GM19099 (cell line): Measurements from ENCODE around the gene PDGFC.

Experiments used
- POLR2A ChIP-seq: IDR thresholded peaks from 3 replicates; pipeline ENCODE4 v1.6.1; 2011; ENCODE audit warnings: low read depth; ENCODE audit not compliant: insufficient read length; ENCODE audit errors: extremely low read depth

Gene PDGFC, protein sequence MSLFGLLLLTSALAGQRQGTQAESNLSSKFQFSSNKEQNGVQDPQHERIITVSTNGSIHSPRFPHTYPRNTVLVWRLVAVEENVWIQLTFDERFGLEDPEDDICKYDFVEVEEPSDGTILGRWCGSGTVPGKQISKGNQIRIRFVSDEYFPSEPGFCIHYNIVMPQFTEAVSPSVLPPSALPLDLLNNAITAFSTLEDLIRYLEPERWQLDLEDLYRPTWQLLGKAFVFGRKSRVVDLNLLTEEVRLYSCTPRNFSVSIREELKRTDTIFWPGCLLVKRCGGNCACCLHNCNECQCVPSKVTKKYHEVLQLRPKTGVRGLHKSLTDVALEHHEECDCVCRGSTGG

DNA sequence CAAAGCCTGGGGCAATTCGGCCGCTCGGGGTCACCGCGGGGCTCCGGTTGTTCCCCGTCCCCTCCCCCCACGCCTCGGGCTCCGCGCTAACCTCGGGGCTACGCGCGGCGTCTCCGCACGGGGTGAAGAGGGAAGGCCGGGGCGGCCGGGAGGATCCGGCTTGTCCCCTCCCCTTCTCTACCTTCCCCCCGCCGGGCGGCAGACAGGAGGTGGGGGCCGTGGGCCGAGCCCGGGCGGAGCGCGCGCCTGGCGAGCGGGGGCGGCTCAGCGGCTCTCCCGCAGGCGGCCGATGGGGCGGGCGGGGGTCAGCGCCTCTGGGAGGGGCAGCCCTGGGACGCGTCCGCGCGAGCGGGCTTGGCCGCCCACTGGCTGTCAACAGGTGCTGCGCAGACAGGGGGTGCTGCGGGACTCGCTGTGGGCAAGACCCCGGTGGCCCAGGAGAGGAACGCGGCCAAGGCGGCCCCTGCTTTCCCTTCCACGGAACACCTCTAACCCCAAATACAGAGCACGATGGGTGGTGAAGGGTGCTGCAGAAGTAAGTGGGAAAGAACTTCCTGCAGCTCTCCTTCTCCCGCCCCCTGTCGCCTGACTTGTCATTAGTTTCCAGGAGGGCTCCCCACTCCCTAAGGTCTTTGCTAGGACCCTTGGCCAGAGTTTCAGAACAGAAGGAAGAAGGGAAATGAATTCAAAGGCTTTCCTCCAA, at the start of gene PDGFC:
TSS of gene PDGFC (minus strand) at position 124 of the 703 bp plus-strand sequence. CDS start 896 bp downstream, outside the sequence.
- TF ChIP-seq POLR2A: no peak

DNA sequence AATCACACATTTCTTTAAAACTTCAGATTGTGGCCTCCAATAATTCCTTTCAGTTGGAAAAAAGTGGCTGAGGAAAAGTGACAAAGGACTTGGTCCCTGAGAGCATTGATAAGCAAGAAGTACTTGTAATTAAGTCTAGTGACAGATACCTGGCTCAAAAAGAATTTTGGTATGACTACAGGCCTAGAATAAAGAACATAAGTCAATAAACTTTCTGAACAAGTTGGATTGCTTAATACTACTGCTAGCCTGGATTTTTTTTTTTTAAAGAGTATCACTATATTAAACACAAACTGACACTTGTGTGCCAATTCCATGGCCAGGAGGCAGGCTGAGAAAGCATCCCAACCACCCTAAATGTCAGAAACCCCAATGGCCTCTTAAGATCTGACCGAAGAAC, 49.3 kb upstream of the PDGFC start:
- TF ChIP-seq POLR2A: no peak

DNA sequence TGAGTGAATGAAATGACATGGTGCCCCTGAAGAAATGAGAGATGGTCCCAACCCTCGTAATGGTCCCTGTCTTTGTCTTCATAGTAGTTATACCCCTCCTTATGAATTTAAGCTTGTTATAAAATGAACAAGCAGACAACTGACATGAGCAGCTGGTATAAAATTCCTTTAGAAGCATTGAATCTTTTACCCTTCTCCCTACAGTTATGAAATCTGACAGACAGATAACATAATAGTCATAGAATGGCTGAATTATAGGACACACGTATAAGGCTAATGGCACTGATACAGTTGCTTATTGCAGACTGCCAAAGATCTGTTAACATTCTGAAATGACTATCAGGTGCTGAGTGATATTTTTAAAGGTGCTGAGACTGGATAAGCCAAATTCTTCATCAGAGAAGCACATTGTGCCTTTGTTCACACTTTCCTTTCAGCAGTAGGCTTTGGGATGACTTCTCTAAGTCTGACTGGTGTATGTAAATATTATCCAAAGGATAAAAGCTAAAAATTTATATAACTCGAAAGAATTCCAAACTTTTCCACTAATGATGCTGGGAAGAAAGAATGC, 47.4 kb upstream of the PDGFC start:
- TF ChIP-seq POLR2A: no peak

DNA sequence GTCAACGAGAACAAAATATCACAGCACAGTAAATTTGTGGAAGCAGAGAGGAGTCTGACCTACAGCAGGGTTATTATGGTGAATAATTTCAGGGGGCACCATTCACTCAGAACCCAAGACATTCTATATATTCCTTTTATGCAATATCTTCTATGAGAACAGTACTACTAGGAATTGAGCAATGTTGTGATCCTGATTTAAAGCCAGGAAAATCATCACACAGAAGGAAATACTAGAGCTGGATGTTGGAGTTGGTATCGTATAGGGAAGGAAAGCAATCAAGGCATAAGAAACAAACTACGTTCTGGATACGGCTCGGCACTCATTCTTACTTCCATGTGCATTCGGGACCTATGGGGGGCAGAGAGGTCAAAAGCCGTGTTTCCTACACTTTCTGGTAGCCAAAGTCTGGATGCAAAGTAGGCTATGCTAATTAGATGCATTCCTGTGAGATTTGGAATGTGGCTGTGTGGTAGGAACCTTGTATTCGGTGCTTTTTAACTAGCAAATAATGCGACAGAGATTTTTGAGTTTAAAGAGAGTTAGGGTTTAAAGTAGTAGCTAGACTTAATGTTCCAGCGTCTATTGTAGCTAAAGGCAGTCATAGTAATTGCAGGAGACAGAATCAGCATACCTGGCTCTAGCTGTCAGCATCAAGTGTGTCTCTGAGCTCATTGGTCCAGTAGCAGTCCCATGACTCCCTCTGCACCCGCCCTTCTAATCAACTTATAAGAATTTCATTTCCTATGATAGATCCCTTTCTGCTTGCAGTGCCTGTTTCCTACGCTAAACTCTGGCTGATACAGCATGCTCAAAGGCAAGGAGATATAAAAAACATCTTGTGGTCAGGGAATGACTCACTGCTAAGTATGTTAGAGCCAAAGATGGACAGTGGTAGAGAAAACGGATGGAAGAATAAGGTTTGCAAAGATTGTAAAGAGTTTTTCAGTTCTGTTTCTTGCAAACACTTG, 43.3 kb upstream of the PDGFC start:
- no peak for TF ChIP-seq POLR2A

DNA sequence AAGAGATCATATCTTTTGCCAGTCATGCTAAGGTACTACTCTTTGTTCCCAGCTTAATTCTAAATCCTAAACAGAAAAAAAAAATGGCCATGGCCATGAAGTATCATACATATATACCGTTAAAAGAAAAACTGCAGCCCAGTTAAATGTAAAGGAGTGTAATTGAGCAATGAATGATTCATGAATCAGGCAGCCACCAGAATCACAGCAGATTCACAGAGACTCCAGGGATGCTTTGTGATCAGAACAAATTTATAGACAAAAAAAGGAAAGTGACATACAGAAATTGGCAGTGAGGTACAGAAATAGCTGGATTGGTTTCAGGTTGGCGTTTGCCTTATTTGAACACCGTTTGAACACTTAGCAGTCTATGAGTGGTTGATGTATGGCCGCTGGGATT, 42.1 kb upstream of the PDGFC start:
- no peak for TF ChIP-seq POLR2A

DNA sequence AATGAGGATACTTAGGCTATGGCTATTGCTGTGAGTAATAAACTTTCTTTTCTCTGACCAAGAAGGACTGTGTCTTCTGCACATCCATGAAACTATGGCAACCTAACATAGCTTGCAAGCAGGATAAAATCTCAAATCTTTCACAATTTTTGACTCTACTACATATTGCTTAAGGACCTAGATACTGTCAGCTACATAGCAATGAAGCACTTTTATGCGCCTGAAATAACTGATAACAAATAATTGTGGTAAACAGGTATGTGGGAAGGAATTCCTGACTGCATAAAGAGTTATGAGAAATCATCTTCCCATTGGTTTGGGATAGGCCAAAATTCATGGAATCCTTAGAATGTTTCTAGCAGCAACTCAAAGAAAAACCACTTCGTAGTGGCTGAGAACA, 41.2 kb upstream of the PDGFC start:
- no peak for TF ChIP-seq POLR2A

DNA sequence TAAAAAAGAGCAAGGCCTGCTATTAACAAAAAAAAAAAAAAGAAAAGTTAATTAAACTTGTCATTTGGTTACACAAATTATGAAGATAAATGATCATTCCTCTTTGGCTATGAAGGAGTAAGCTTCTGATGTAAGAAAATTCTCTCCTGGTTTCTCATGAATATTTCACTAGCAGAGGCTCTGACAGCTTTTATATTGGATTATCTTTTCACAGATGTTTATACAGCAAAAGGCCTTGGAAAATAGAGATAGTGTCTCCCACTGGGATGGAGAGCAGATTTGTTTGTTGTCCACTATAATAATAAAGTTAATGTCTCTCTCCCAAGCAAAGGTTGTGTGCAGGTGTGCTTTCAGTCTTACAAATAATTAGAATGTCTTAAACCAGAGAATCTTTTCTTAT, 40.7 kb upstream of the PDGFC start:
- TF ChIP-seq POLR2A: no peak

DNA sequence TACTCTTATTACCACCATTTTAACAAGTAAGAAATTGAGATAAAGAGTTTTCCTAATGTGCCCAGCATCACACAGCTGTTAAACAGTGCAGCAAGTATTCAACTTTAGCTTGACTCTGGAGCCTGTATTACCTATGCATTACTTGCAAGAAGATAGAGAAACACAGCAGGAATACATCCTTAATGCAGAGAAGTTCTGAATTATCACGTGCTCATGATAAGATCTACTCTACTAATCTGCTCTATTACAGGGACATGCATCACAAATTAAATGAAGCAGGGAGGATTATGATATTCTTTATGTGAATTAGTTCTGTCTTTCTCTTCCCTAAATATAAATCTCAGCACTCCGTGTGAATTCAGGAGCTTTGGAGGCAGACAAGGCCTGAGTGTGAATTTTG, 39.0 kb upstream of the PDGFC start:
- TF ChIP-seq POLR2A: no peak

DNA sequence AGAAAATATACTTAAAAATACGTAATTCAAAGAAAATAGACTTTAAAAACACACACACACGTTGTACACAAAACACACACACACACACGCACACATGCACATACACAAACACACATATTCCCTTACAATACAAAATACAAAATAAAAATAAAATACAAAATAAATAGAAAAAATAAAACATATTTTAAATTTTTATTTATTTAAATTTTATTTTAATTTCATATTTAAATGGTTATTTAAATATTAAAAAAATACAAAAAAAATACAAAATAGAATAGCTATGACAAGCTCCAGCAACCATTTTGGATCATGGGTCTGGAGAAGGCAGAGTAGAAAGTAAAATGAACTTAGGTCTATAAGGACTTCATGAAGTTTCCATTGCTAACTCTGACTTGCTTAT, 34.2 kb upstream of the PDGFC start:
- TF ChIP-seq POLR2A: no peak

DNA sequence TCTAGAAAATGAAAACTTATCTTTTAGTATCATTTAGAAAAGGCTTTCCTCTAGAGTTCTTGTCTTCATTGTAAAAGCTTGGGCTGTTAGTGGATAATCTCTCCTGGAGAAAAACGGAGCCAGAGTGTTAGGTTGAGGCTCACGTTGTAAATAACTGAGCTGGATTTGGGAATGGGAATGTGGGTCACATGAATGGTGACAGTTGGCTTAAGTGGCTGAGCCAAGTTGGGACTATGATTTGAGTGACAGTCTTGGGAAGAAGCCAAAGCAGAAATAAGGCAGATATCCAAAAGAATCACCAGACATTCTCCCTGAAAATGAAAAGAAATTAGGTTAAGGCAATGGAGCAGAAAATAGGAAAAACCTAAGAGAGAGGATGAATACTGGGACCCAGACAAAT, 33.6 kb upstream of the PDGFC start:
- no peak for TF ChIP-seq POLR2A

DNA sequence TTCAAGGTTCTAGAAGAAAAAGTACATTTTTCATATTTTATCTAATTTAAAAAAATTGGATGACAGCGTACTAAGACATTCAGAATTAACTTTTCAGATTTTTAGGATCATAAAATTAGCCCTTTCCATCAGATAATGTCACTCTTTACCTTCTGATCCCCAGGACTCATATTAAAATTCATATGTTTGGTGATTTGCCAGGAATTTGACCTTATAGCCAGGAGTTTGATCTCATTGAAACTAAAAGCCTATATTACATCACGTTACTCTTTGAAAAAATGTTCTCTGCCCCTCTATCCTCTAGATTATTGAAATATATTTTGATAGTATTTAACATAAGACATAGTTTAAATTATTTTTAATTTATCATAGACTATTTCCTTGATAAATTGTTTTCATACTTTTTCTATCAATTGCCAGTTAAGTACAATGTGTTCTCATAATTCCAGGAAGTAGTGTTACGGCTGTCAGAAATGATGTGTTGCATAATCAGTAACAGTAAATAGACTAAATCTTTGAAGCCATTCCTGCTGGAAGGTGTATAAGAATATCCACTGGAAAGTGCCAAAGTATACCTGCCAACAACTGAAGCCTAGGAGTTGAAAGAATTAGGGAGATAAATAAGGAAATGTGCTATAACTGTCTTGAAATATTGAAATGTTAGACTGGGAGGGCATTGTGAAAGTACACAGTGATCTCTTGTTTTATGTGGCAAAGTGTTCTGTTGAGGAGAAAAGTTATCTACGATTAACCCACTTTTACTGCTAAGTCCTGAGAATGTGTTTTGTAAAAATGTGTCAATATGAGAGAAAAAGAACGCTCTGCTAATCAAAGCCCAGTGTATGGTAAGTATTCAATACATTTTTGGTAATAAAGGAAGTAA, 32.9 kb upstream of the PDGFC start:
- no peak for TF ChIP-seq POLR2A

DNA sequence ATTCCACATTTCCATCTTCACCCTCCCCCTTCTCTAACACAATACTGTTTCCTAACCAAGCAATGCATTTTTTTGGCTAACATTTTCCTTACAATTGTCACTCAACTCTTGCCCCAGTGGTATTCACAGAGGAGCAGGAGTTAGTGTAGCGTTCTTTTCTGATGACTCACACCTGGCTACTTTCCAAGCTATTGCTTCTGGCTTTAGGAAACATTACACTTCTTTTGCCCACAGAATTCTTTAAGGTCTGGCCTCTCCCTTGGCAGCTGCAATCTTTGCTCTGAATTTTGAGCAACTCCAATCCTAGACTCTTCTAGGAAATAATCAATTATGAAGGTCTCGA, 27.5 kb upstream of the PDGFC start:
- TF ChIP-seq POLR2A: no peak

DNA sequence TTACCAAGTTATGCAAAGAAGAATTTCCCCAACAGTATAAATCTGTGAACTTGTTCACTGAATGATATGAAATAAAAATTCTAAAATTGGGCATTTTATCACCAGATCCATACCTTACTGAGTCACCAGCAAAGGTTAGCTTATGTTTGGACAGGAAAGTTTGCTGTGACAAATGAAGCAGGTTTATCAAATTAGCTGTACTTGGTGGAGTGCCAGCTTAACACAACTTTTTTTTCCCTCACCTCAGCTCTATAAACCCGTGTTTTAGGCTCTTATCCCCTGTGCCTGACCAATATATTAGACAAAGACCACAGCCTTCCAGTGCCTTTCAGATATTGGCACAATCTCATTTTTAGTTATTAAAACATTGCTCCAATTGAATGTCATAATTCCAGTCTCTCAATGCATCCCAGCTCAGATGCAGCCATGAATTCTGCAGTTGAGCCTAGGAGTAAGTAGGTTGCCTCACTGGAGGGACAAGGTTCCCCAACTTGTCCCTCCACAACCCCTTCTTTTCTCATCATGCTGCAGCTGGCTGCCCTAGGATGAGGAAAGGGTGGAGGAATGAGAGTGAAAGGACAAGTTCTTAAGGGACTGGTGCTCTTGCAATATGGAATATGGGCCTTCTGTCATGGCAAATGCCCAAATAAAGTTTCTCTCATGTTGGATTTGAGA, 27.0 kb upstream of the PDGFC start:
- no peak for TF ChIP-seq POLR2A

DNA sequence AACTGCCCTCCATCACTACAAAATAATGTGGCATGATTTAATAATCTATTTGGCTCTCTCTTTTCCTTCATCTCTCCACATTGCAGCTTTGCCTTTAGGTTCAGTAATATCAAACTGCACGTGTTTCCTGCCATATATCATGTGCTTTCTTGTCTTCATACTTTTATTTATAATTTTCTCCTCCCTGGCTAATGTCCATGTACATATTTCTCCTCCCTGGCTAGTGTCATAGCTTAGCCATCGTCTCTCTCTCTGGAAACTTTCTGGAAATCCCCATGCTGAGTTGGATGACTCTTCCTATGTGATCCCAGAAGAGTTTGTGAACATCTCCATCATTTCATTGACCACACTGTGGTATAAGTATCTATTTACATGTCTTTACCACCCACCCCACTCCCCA, 21.3 kb upstream of the PDGFC start:
- no peak for TF ChIP-seq POLR2A
